ENCODE data around the gene GDPD3. TPM values are rescaled to one million over a fixed set of nuclear protein-coding genes. Genes with fewer than 3 reads are reported as not detected.

GDPD3 gene
- total and polyA plus RNA-seq, 2 of the 13 experiments (the other 11 are each of a cell fraction or from before 2014, with no cell fraction given), result 18.7 to 20.6 TPM

- TF ChIP-seq POLR2G (IDR thresholded peaks at IDR 0.05; ENCODE audit: low read depth, low read length) (no peak), ZNF704 (CRISPR knock-in tag; IDR thresholded peaks at IDR 0.05; ENCODE audit: borderline replicate concordance) (no peak), ZNF138 (CRISPR knock-in tag; IDR thresholded peaks at IDR 0.05; ENCODE audit: low read depth) (no peak), HMG20B (CRISPR knock-in tag; conservative IDR thresholded peaks at IDR 0.05) (peak; percentile 28; the same call in 1 of the 2 replicates), MLLT10 (CRISPR knock-in tag; IDR thresholded peaks at IDR 0.05) (no peak), NKX3-1 (CRISPR knock-in tag; IDR thresholded peaks at IDR 0.05) (no peak), NONO (IDR thresholded peaks at IDR 0.05) (no peak), NONO (CRISPR knock-in tag; conservative IDR thresholded peaks at IDR 0.05) (peak; percentile 44; the same call in 1 of the 2 replicates), ZNF614 (CRISPR knock-in tag; IDR thresholded peaks at IDR 0.05; ENCODE audit: borderline replicate concordance) (peak; percentile 69; the same call in 1 of the 2 replicates), POGK (CRISPR knock-in tag; conservative IDR thresholded peaks at IDR 0.05) (peak; percentile 41; the same call in 1 of the 2 replicates), NFIB (CRISPR knock-in tag; IDR thresholded peaks at IDR 0.05; ENCODE audit: borderline replicate concordance) (no peak), ZNF607 (CRISPR knock-in tag; IDR thresholded peaks at IDR 0.05; ENCODE audit: borderline replicate concordance) (0 out of 2 replicates have a peak, but pooled peaks have one; percentile 9), ZNF263 (CRISPR knock-in tag; IDR thresholded peaks at IDR 0.05) (peak; percentile 52; the same call in 1 of the 2 replicates), ZNF841 (CRISPR knock-in tag; IDR thresholded peaks at IDR 0.05; ENCODE audit: borderline replicate concordance) (no peak), NR2F2 (IDR thresholded peaks at IDR 0.05; ENCODE audit: borderline replicate concordance, low read depth) (no peak), ZNF576 (CRISPR knock-in tag; IDR thresholded peaks at IDR 0.05) (no peak), HIC2 (CRISPR knock-in tag; IDR thresholded peaks at IDR 0.05; ENCODE audit: low read depth) (no peak), TFDP2 (CRISPR knock-in tag; IDR thresholded peaks at IDR 0.05) (peak; percentile 94), SAFB2 (CRISPR knock-in tag; IDR thresholded peaks at IDR 0.05; ENCODE audit: borderline replicate concordance, low read depth) (no peak; the same call in 1 of the 2 replicates)
- TF ChIP-seq, protein P1, sequence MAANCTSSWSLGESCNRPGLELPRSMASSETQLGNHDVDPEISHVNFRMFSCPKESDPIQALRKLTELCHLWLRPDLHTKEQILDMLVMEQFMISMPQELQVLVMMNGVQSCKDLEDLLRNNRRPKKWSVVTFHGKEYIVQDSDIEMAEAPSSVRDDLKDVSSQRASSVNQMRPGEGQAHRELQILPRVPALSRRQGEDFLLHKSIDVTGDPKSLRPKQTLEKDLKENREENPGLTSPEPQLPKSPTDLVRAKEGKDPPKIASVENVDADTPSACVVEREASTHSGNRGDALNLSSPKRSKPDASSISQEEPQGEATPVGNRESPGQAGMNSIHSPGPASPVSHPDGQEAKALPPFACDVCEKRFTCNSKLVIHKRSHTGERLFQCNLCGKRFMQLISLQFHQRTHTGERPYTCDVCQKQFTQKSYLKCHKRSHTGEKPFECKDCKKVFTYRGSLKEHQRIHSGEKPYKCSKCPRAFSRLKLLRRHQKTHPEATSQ (CRISPR knock-in tag; IDR thresholded peaks at IDR 0.05; ENCODE audit: borderline replicate concordance), result no peak
Measured at GRCh38 chr16:30092373-30093010, 20.8 kb downstream of the GDPD3 start (continued).

Data from HepG2 (cell line).